Measurements from ENCODE around the gene C16orf95.
"Not testable (repeated sequence)": the region's sequence is repeated elsewhere in the genome, so short reads cannot be mapped to it uniquely, and the experiment has no call there.

The C16orf95 gene

DNA sequence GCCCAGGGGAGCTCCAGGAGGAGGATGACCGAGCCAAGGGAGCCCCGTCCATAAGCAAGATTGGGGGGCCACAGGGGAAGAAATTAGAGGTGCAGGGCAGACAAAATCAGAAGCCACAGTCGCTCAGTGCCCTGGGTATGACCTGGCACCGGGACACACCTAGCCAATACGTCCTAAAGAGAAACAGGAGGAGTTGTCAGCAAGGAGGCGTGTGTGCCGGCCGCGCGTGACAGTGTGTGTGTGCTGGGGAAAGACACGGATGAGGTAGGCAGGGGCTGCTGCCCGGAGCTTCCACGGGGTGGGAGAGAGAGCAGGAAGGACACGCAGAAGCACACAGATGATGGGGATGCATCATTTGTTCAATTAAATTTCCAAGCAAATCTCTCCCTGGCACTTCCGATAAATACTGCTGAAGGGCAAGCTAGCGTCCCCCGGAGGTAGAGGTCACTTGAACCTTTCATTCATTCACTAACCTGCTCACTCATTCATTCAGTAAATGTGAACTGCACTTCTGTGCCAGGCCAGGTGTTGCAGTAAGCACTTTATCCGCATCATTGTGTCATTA lies 38.0 kb downstream of the C16orf95 start:
- no peak for FAIRE-seq

DNA sequence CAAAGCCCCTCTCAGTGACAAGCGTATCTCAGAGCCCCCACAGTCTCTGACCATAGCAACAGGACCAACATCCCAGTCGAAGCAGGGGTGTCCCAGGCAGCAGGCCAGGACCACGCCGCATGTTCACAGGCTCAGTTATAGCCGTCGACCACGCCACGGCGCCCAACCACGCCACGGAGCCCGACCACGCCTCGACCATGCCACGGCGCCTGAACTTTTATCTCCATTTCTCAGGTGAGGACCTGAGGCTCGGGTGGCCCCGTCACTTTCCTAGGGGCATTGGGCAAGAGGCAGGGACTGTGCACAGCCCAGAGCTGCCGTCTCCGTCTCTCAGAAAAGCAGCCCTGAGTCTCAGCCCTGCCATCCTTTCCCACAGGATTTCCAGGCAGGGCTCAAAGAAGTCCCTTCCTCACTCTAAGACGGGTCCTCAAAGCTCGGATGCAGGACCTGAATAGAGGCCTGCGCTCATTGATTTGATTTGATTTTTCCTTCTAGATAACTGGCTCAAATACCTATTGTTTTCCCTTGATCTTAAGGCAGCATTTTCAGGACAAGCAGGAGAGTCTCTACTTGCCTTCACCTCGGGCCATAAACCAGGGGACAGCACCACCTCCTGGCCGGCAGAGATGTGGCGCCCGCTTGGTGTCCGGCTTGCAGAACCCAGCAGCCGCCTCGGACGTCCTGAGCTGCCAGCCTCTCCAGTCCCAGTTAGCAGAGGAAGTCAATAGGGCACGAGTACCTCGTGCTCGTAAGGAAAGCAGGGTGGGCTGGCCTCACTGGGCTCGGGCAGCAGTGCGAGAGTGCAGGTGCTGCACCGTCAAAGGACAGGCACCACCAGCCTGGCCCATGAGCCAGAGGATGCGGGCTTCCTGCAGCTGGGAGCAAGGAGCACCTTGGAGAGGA lies 38.8 kb downstream of the C16orf95 start:
- FAIRE-seq = no peak

DNA sequence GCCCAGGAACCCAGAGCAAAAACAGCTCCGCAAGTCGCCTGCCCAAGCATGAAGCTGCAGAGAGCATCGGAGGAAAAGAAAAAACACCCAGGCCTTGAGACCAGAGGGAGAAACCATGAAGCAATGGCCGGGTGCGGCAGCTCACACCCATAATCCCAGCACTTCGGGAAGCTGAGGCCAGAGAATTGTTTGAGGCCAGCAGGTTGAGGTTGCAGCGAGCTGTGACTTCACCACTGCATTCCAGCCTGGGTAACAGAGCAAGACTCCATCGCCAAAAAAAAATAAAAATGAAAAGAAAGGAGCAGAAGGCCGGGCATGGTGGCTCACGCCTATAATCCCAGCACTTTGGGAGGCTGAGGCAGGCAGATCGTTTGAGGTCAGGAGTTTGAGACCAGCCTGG lies 40.3 kb downstream of the C16orf95 start:
- FAIRE-seq = no peak

DNA sequence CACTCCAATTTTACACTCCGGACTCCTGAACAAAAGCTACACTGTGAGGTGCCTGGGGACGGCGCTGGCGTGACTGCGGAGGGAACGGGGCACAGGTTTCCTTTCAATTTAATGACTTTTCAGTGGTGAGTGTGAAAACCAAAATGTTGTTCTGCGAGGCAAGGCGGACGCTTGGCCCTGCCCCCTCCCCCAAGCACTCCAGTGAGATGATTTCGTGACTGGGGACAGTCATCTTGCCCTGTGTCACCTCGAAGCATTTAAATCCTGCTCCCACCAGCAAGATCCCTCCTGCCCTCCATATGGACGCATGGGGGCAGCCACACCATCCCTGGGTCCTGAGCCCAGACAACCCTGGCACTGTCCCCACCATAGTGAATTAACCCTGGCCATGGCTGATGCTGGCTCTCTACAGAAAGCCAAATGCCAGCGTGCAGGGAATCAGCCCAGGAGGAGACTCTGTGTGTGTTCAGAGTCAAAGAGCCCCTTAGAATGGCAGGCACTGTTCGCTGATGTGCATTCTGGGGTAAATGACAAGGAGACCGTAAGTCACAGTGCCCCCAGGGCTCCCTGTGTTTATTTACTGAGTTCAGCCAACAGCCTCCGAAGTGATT lies 41.0 kb downstream of the C16orf95 start:
- FAIRE-seq = no peak

DNA sequence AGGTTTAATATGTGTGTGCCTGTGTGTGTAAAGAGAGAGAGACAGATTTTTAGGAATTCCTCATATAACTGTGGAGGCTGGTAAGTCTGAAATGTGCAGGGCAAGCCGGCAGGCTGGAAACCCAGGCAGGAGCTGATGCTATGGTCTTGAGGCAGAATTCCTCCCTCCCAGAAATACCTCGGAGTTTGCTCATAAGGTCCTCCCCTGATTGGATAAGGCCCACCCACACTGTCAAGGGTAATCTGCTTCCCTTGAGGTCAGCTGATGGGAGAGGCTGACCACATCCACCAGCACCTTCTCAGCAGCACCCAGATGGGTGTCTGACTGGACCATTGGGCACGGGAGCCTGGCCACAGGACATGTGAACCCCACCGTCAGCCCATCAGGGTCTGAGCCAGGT lies 42.4 kb downstream of the C16orf95 start:
- FAIRE-seq = no peak

DNA sequence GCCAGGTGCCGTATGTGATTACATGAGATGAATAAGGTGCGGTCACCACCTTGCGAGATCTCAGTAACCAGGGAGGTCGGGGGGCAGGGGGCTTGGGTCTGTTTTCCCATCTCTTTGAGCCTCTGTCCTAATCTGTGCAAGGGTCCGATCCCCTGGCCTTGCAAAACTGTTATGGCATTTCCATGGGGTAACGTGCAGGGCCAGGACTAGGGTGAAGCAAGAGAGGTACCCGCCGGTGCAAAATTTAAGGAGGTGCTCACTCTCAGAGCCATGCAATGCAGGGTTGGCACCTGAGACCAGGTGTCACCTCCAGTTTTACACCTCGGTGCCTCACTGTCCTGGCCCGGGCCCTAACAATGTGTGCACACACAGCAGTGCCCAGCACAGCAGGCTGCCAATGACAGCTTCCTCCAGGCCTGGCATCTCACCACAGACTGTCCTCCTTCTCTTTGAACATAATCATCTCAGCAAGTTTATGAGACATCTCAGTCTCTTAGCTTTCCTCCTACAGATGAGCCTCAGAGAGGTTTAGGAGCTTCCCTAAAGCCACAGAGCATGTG lies 43.6 kb downstream of the C16orf95 start:
- no peak for FAIRE-seq

DNA sequence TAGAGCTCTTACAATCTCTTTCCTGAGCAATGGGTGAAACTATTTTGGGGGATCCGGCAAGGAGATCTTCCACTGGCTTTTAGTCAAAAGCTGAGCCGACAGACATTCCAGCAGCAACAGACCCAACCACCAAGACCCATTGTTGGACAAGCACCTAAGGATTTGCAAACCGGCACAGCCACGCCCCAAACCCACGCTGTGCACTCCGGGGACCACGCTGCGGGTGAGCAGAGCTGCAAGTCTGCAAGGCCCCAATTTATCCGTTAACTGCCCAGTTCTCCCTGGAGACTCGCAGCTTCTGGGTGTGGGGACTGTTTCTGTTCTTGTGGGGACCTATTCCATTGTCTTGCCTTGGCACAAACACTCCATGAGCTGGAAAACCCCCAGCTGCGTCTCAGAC lies 45.9 kb downstream of the C16orf95 start:
- FAIRE-seq = no peak

DNA sequence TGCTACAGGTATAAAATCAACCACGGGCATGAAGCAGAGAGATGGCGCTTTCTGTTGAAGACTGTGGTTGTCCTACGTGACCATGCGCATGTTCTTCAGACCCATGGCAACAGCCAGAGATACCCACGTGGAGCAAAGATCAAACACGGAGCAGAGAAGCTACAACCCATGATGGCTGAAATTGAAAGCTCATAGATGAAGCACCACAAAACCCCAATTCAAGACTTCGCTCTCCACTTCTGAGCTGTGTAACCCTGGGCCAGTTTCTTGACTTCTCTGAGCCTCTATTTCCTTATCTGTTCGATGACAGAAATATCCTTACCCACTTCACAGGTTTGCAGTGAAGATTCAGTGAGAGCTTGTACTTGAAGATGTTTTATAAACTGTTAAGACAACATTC lies 49.6 kb downstream of the C16orf95 start:
- no peak for FAIRE-seq

DNA sequence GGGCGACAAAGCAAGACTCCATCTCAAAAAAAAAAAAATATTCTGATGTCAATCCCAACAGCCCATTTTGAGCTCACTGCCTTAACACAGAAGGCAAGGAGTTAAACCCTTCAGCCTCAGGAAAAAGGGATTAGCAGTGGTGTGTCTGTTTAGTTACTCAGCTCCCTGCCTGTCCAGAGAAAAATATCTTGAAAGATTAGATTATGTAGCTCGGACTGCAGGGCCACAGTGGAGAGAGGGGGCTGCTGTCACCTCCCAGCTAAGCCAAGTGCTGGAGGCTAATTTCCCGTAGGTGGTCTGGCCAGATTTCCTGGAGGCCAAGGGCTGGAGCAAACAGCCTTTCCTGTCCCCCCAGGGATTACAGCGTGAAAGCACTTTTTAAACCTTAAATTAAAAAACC lies 50.3 kb downstream of the C16orf95 start:
- no peak for FAIRE-seq

DNA sequence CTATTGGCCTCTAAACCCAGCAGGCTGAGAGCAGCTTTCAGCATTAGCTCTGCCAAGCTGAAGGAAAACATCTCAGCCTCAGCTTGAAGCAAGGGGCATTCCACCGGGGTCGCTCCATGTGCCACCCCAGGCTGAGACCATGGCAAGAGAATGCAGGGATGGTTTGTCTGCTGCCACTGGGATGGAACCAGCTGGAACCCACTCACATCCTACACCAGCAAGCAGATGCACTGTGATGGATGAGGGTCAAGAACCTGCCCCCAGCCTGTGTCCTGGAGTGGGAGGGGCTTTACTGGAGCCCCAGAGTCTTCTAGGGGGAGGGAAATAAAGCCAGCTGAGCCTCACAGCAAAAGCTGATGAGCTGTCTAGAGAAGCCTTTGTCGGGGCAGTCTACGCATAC lies 51.9 kb downstream of the C16orf95 start:
- no peak for FAIRE-seq

DNA sequence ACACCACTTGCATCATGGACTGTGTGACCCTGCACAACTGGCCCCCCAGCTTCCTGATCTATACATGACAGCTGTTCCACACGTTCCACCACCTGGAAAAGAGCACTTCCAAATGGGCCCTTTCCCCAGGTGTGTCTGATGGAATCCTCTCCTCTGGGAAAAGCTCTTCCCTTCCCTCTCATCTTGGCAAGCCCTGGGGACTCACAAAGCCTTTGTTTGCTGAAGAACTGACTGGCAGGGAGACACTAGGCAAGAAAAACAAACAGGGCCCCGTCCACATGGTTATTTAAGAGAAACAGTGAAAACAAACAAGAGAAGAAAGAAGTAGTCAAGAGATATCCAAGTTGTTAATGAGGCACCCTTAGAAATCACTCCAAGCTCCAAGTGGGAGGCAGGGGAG lies 52.6 kb downstream of the C16orf95 start:
- no peak for FAIRE-seq

DNA sequence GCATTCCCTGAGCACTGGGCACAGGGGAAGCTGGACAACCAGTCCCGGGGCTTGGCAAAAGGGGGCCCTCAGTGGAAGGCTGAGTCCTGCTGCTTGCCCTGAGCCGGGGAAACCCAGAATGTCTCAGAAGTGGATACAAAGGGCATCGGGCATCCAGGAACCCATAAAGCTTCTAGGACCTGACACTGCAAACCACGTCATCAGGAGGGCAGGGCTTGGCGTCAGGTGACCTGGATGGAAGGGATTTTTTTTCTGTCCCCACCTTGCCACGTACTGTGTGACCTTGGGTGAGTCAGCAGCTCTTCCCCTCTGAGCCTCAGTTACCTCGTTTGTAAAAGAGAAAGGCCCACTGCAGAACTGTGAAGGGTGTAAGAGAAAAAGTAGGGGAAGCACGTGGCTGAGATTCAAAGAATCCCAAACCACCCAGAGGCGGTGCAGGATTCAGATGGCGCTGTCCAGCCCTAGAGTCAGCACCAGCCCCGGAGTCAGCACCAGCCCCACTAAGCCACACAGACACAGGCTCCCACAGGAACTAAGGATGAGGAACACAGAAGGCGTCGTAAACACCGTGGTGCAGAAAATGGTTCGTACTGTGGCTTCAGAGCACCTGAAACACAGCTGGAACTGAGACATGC lies 53.7 kb downstream of the C16orf95 start:
- no peak for FAIRE-seq

DNA sequence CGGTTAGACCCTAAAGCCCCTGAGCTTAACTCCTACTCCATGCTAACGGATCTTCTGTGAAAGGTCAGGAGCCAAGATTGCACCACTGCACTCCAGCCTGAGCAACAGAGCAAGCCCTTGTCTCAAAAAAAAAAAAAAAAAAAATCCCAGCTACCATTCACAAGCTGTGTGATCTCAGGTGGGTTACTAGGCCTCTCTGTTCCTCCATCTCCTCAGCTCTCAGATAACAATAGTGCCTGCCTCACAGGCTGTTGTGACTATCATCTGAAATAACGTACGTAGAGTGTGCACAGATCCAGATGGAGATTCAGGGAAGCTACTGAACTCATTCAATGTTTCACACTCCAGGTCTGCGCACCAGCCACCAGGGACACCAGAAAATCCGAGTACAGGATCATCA lies 57.8 kb downstream of the C16orf95 start:
- FAIRE-seq = no peak

DNA sequence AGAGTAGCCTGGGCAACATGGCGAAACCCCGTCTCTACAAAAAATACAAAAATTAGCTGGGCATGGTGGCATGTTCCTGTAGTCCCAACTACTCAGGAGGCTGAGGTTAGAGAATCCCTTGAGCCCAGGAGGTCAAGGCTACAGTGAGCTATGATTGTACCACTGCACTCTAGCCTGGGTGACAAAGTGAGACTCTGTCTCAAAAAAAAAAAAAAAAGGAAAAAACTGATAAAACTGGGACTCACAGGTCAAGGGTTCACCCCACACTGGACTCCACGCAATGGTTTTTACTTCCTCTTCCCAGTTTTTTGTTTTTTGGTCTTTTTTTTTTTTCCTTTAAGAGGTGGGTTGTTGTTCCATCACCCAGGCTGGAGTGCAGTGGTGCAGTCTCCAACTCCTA lies 58.5 kb downstream of the C16orf95 start:
- FAIRE-seq = not testable (repeated sequence)

DNA sequence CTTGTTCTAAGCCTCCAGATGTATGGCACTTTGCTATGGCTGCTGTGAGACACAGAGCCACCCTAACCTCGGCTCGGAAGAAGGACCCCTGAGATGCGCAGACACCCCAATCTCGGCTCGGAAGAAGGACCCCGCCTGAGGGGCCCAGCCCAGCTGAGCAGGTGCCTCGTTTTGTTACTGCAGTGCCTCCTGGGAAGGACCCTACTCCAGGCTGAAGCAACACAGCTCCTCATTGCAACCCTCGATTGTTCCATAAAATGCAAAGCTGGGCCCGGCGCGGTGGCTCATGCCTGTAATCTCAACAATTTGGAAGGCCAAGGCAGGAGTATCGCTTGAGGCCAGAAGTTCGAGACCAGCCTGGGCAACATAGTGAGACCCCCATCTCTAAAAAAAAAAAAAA lies 61.3 kb downstream of the C16orf95 start:
- no peak for FAIRE-seq

DNA sequence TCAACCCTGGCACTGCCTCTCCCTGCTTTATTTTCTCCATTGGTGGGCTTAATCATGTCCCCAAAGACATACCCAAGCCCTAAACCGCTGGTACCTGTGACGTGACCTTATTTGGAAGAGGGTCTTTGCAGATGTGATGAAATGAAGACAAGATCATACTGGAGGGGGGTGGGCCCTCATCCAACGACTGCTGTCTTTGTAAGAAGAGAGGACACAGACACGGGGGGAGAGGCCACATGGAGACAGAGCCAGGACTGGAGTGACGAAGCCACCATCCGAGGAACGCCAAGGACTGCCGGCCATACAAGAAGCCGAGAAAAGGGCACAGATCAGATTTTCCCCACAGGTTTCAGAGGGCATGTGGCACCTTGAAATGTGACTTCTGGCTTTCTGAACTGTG lies 62.5 kb downstream of the C16orf95 start:
- no peak for FAIRE-seq

DNA sequence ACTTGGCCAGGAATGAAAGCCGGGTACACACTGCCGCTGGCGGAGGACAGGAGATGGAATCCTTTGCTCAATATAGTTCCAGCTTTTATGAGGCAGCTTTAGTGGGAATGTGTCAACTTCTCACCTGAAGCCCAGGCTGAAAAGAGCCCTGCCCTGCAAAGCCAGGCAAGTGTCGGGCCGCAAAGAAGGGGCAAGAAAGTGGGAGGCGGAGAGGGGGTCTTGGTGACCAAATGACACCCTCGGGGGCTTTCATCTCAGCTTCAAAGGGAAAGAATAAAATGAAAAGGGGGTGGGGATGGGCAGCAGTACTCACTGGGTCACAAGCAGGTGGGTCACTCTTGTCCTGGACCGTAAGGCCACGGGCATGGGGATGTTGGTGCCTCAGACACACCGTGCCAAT lies 62.9 kb downstream of the C16orf95 start:
- FAIRE-seq = no peak

DNA sequence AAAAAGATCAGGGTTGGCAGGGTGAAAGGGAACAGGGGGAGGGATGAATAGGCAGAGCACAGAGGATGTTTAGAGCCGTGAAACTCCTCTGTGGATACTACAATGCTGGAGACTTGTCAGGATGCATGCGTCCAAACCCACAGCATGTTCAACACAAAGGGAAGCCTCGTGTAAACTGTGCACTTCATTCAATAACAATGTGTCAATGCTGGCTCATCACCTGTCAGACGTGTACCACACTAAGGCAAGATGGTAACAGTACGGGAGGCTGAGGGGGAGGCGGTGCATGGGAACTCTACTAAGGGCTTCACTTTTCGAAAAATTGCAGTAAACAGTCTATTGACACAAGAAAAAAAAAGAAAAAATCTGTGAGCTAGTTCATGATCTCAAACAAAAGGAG lies 63.7 kb downstream of the C16orf95 start:
- no peak for FAIRE-seq
